Prostate gland (tissue), 2 donors: ENCODE data around the gene TMEM17. TPM values are rescaled to one million over a fixed set of nuclear protein-coding genes. Genes with fewer than 3 reads are reported as not detected.

Source experiments
- DNase-seq: peaks from one replicate; pipeline ENCODE4 v3.0.0-alpha.2; 2019; ENCODE audit warnings: low spot score
- H3K27ac ChIP-seq, 2 donors: fragments of 200-600 bp; sonication (generic); 2 replicates each; pipeline ENCODE4 v1.5.1; 2017 to 2019
- H3K27me3 ChIP-seq: fragments of 200-600 bp; sonication (generic); replicated peaks from 2 replicates; pipeline ENCODE4 v1.5.1; 2019; ENCODE audit not compliant: insufficient read depth
- H3K36me3 ChIP-seq, 2 donors: fragments of 200-600 bp; sonication (generic); 1 replicate in 1 of 2; 2 replicates in 1 of 2; pipeline versions ENCODE4 v1.5.1 to v1.8.1; 2017 to 2019
- H3K4me1 ChIP-seq: fragments of 200-600 bp; sonication (generic); replicated peaks from 2 replicates; pipeline ENCODE4 v1.5.1; 2019
- H3K4me3 ChIP-seq, 2 donors: fragments of 200-600 bp; sonication (generic); 2 replicates each; pipeline ENCODE4 v1.5.1; 2017 to 2019
- H3K9me3 ChIP-seq: fragments of 200-600 bp; sonication (generic); 2 replicates; pipeline ENCODE4 v1.5.1; 2017
- CTCF ChIP-seq, 4 experiments: fragments of 200-600 bp in 2 of 4; fragments of 450-650 bp in 2 of 4; sonication (generic) in 2 of 4; IDR thresholded peaks; 1 replicate in 3 of 4; 2 replicates in 1 of 4; pipeline ENCODE4 v1.5.1; 2016 to 2019; ENCODE audit warnings: antibody characterized with exemption in 4 of 4, mild to moderate bottlenecking in 2 of 4, moderate library complexity in 2 of 4
- POLR2A ChIP-seq: fragments of 450-650 bp; IDR thresholded peaks from one replicate; pipeline ENCODE4 v1.6.1; 2016; ENCODE audit warnings: antibody characterized with exemption, mild to moderate bottlenecking
- POLR2AphosphoS5 ChIP-seq: sonication (generic); formaldehyde crosslinking; IDR thresholded peaks from one replicate; pipeline ENCODE4 v1.6.1; 2017; ENCODE audit warnings: antibody characterized with exemption
- WGBS: methylation state at CpG from one replicate; pipeline ENCODE4 v1.1.5; 2018; 5-methylcytosine and 5-hydroxymethylcytosine counted together
- intact Hi-C: fragments of 100-400 bp; cut with DNase I; formaldehyde crosslinking; loops from one replicate; pipeline ENCODE4 v1.14.2; 2022
- total RNA-seq, 2 donors: library from RNA; depleted of rRNA; stranded (reverse); fragments of >200 nt; gene quantifications; one replicate each; pipeline ENCODE4 v1.1.0, GENCODE V29; 2016

The TMEM17 gene
- total RNA-seq, 2 donors from 2014 or later = 2.6 to 4.0 TPM

- TF ChIP-seq POLR2A (no peak), CTCF (IDR thresholded peaks at IDR 0.05) (no peak), POLR2AphosphoS5 (no peak)
- no peaks in the 10 kb centered on the region for H3K9me3 ChIP-seq
- no peak overlapping the region for H3K27ac ChIP-seq
- H3K27me3 ChIP-seq = no peaks in the 10 kb centered on the region
- intact Hi-C loops = loop anchor here (5.0 to 10.0 kb wide), 2 partner anchors 249 to 1026 kb away; partner anchors contain the start of gene EHBP1
- 84% methylated on average over 6 of the region's 6 CpGs for WGBS
- no peak overlapping the region for H3K4me3 ChIP-seq
- no peaks in the 10 kb centered on the region for H3K4me1 ChIP-seq
- H3K36me3 ChIP-seq = no peaks in the 10 kb centered on the region
- no peak for DNase-seq
These were observed 47.3 kb downstream of the TMEM17 start for GRCh38 chr2:62458671-62459081.

- 82% methylated on average over 11 of the region's 11 CpGs for WGBS
- Histone ChIP-seq H3K27ac (no peak overlapping the region), H3K27me3 (no peaks in the 10 kb centered on the region), H3K36me3 (no peaks in the 10 kb centered on the region), H3K9me3 (no peaks in the 10 kb centered on the region), H3K4me1 (no peaks in the 10 kb centered on the region), H3K4me3 (no peak overlapping the region)
- intact Hi-C loops = loop anchor here (5.0 to 10.0 kb wide), 2 partner anchors 249 to 1027 kb away; partner anchors contain the start of gene EHBP1
- TF ChIP-seq POLR2A = no peak
- no peak for TF ChIP-seq POLR2AphosphoS5
- TF ChIP-seq CTCF (IDR thresholded peaks at IDR 0.05) = no peak
- DNase-seq = no peak
These were observed 47.8 kb downstream of the TMEM17 start for GRCh38 chr2:62458206-62458641.

- intact Hi-C loops = loop anchor here (2.0 to 10.0 kb wide), 3 partner anchors 250 to 1027 kb away; partner anchors contain the start of gene EHBP1
- no peak for DNase-seq
These were observed 48.4 kb downstream of the TMEM17 start for GRCh38 chr2:62457556-62457955.

GRCh38 chr2:62456721-62457539 lies 49.1 kb downstream of the TMEM17 start:
- Histone ChIP-seq H3K4me1 (no peaks in the 10 kb centered on the region), H3K9me3 (no peaks in the 10 kb centered on the region), H3K4me3 (peak overlapping the region; percentile 49 to 51), H3K36me3 (no peaks in the 10 kb centered on the region), H3K27me3 (no peaks in the 10 kb centered on the region), H3K27ac (peak overlapping the region; percentile 65 to 67)
- peak; percentile 45 for DNase-seq
- intact Hi-C loops = loop anchor here (2.0 to 10.0 kb wide), 3 partner anchors 250 to 1028 kb away; partner anchors contain the start of gene EHBP1
- peak; percentile 90 to 97 (median 96) for TF ChIP-seq CTCF (IDR thresholded peaks at IDR 0.05)
- no peak for TF ChIP-seq POLR2AphosphoS5
- WGBS = 7% methylated on average over 40 of the region's 52 CpGs

More at GRCh38 chr2:62457556-62457955, 48.4 kb downstream of the TMEM17 start:
- H3K4me1 ChIP-seq = no peaks in the 10 kb centered on the region
- TF ChIP-seq POLR2A (no peak), CTCF (IDR thresholded peaks at IDR 0.05) (no peak), POLR2AphosphoS5 (no peak)
- peak overlapping the region; percentile 49 to 51 for H3K4me3 ChIP-seq
- no peaks in the 10 kb centered on the region for H3K36me3 ChIP-seq
- no peaks in the 10 kb centered on the region for H3K27me3 ChIP-seq
- no peak overlapping the region for H3K27ac ChIP-seq
- 57% methylated on average over 11 of the region's 11 CpGs for WGBS
- H3K9me3 ChIP-seq = no peaks in the 10 kb centered on the region
